ENCODE data around the gene NEBL.

The NEBL gene

GRCh38 chr10:20817116-20817515 lies 80.0 kb downstream of the NEBL start:
- Histone ChIP-seq H3K9me3 (ENCODE audit: control insufficient read depth, insufficient read depth, low read depth, low read length) (no peaks in the 10 kb centered on the region), H3K4me3 (ENCODE audit: low read depth, low read length) (no peak overlapping the region), H3K4me1 (ENCODE audit: control insufficient read depth, insufficient read depth, low read length) (no peaks in the 10 kb centered on the region), H3K27ac (ENCODE audit: extremely low read depth, low read depth, low read length) (no peak overlapping the region), H3K36me3 (ENCODE audit: control insufficient read depth in 2 of 2, insufficient read depth in 1 of 2, low read length in 2 of 2) (no peaks in the 10 kb centered on the region)
- POLR2A ChIA-PET = no interaction called here
- CTCF ChIA-PET = no interaction called here
- TF ChIP-seq OSR2 (tag by site-specific recombination; IDR thresholded peaks at IDR 0.05) (no peak), ZNF48 (tag by site-specific recombination; IDR thresholded peaks at IDR 0.05) (no peak), ZNF140 (tag by site-specific recombination; IDR thresholded peaks at IDR 0.05) (no peak), ZNF76 (tag by site-specific recombination; IDR thresholded peaks at IDR 0.05; ENCODE audit: borderline replicate concordance, low read depth) (no peak), ZNF292 (tag by site-specific recombination; IDR thresholded peaks at IDR 0.05; ENCODE audit: borderline replicate concordance, low read depth) (no peak), ZNF530 (tag by site-specific recombination; IDR thresholded peaks at IDR 0.05; ENCODE audit: low read depth) (no peak), SP3 (tag by site-specific recombination; IDR thresholded peaks at IDR 0.05) (no peak), ZFP3 (tag by site-specific recombination; IDR thresholded peaks at IDR 0.05; ENCODE audit: low read depth) (no peak), ZNF394 (tag by site-specific recombination; IDR thresholded peaks at IDR 0.05; ENCODE audit: borderline replicate concordance) (no peak), ZNF280C (tag by site-specific recombination; IDR thresholded peaks at IDR 0.05) (no peak), ZNF544 (tag by site-specific recombination; IDR thresholded peaks at IDR 0.05) (no peak), ZNF23 (tag by site-specific recombination; IDR thresholded peaks at IDR 0.05; ENCODE audit: borderline replicate concordance) (no peak), SP2 (tag by site-specific recombination; IDR thresholded peaks at IDR 0.05) (no peak)

GRCh38 chr10:20814116-20814515 lies 83.0 kb downstream of the NEBL start:
- no peak overlapping the region for H3K4me3 ChIP-seq (ENCODE audit: low read depth, low read length)
- no peak overlapping the region for H3K27ac ChIP-seq (ENCODE audit: extremely low read depth, low read depth, low read length)
- H3K36me3 ChIP-seq (ENCODE audit: control insufficient read depth in 2 of 2, insufficient read depth in 1 of 2, low read length in 2 of 2) = no peaks in the 10 kb centered on the region
- H3K9me3 ChIP-seq (ENCODE audit: control insufficient read depth, insufficient read depth, low read depth, low read length) = no peaks in the 10 kb centered on the region
- no peak for TF ChIP-seq ZNF513 (tag by site-specific recombination; IDR thresholded peaks at IDR 0.05)
- TF ChIP-seq ZNF302 (tag by site-specific recombination; IDR thresholded peaks at IDR 0.05; ENCODE audit: low read depth) = no peak
- no peak for TF ChIP-seq ZNF555 (tag by site-specific recombination; conservative IDR thresholded peaks at IDR 0.05)
- no peak for TF ChIP-seq IKZF3 (tag by site-specific recombination; IDR thresholded peaks at IDR 0.05)
- TF ChIP-seq KLF8 (tag by site-specific recombination; IDR thresholded peaks at IDR 0.05) = no peak
- TF ChIP-seq ZNF211 (tag by site-specific recombination; IDR thresholded peaks at IDR 0.05; ENCODE audit: low read depth) = no peak
- TF ChIP-seq ZNF19 (tag by site-specific recombination; IDR thresholded peaks at IDR 0.05; ENCODE audit: low read depth) = no peak
- TF ChIP-seq KLF16 (tag by site-specific recombination; IDR thresholded peaks at IDR 0.05) = no peak
- TF ChIP-seq ZFP37 (tag by site-specific recombination; IDR thresholded peaks at IDR 0.05) = no peak
- TF ChIP-seq ZNF23 (tag by site-specific recombination; IDR thresholded peaks at IDR 0.05; ENCODE audit: borderline replicate concordance) = no peak
- no peak for TF ChIP-seq MZF1 (tag by site-specific recombination; IDR thresholded peaks at IDR 0.05; ENCODE audit: borderline replicate concordance)
- no peak for TF ChIP-seq ZNF704 (tag by site-specific recombination; IDR thresholded peaks at IDR 0.05)
- H3K4me1 ChIP-seq (ENCODE audit: control insufficient read depth, insufficient read depth, low read length) = no peaks in the 10 kb centered on the region
- ChIA-PET POLR2A (no interaction called here), CTCF (no interaction called here)

Data from HEK293 (cell line).